Keratinocyte (primary cell): ENCODE results near the gene RHOF. TPM values are rescaled to one million over a fixed set of nuclear protein-coding genes. Genes with fewer than 3 reads are reported as not detected.
"Not testable (repeated sequence)": the region's sequence is repeated elsewhere in the genome, so short reads cannot be mapped to it uniquely, and the experiment has no call there.

ENCODE experiments used
- DNase-seq: peaks from one replicate; pipeline ENCODE4 v3.0.0-alpha.2; 2011; ENCODE audit warnings: low read depth, missing footprints, low spot score
- FAIRE-seq: peaks from 2 replicates; lab custom pipeline; 2011; peaks lifted over from hg19 to GRCh38; lab: Jason Lieb, UNC
- H2AFZ ChIP-seq: 2 replicates; pipeline ENCODE4 v1.6.0; 2012; ENCODE audit warnings: low read length, control low read depth, inconsistent platforms; ENCODE audit not compliant: control insufficient read depth
- H3K27ac ChIP-seq: 2 replicates; pipeline ENCODE4 v1.5.1; 2011; ENCODE audit warnings: low read length; ENCODE audit not compliant: control insufficient read depth, insufficient read depth
- H3K27me3 ChIP-seq: 3 replicates; pipeline ENCODE4 v1.6.0; 2011; ENCODE audit warnings: low read length; ENCODE audit not compliant: control insufficient read depth, insufficient read depth; ENCODE audit errors: extremely low read depth
- H3K36me3 ChIP-seq, 2 experiments: 2 replicates in 1 of 2; 3 replicates in 1 of 2; pipeline ENCODE4 v1.5.1; 2011; ENCODE audit warnings: low read length in 2 of 2, mild to moderate bottlenecking in 1 of 2; ENCODE audit not compliant: control insufficient read depth in 2 of 2, insufficient read depth in 2 of 2; ENCODE audit errors: extremely low read depth in 1 of 2
- H3K4me1 ChIP-seq: 3 replicates; pipeline ENCODE4 v1.5.1; 2011; ENCODE audit warnings: low read length; ENCODE audit not compliant: control insufficient read depth, insufficient read depth; ENCODE audit errors: extremely low read depth
- H3K4me2 ChIP-seq: 3 replicates; pipeline ENCODE4 v1.6.0; 2011; ENCODE audit warnings: low read depth, low read length; ENCODE audit not compliant: control insufficient read depth, insufficient read depth; ENCODE audit errors: extremely low read depth
- H3K4me3 ChIP-seq, 3 experiments: fragments of 200-600 bp in 1 of 3; sonication (generic) in 1 of 3; 2 replicates in 2 of 3; 3 replicates in 1 of 3; pipeline ENCODE4 v1.5.1; 2011 to 2016; ENCODE audit warnings: low read length in 3 of 3, mild to moderate bottlenecking in 3 of 3, control low read depth in 2 of 3, inconsistent platforms in 1 of 3, low read depth in 1 of 3, mixed read lengths in 1 of 3, mixed run types in 1 of 3, moderate library complexity in 1 of 3; ENCODE audit not compliant: control insufficient read depth in 2 of 3, insufficient read depth in 2 of 3; ENCODE audit errors: extremely low read depth in 1 of 3
- H3K79me2 ChIP-seq: 2 replicates; pipeline ENCODE4 v1.6.0; 2012; ENCODE audit warnings: low read length; ENCODE audit not compliant: control insufficient read depth, insufficient read depth
- H3K9ac ChIP-seq: 3 replicates; pipeline ENCODE4 v1.6.0; 2011; ENCODE audit warnings: low read length; ENCODE audit not compliant: control insufficient read depth, insufficient read depth; ENCODE audit errors: extremely low read depth
- H3K9me1 ChIP-seq: 3 replicates; pipeline ENCODE4 v1.6.0; 2011; ENCODE audit warnings: low read length; ENCODE audit not compliant: control insufficient read depth, insufficient read depth; ENCODE audit errors: extremely low read depth
- H3K9me3 ChIP-seq: 2 replicates; pipeline ENCODE4 v1.5.1; 2012; ENCODE audit warnings: low read depth, low read length; ENCODE audit not compliant: control insufficient read depth
- H4K20me1 ChIP-seq: 3 replicates; pipeline ENCODE4 v1.6.0; 2011; ENCODE audit warnings: low read length; ENCODE audit not compliant: control insufficient read depth, insufficient read depth; ENCODE audit errors: extremely low read depth
- CTCF ChIP-seq, 3 experiments: IDR thresholded peaks in 1 of 3; conservative IDR thresholded peaks in 1 of 3; optimal IDR thresholded peaks in 1 of 3; 2 replicates in 2 of 3; 3 replicates in 1 of 3; pipeline versions ENCODE3 to v1.5.1; 2011; ENCODE audit warnings: low read length in 3 of 3, mild to moderate bottlenecking in 3 of 3, moderate library complexity in 2 of 3, control low read depth in 1 of 3, inconsistent platforms in 1 of 3; ENCODE audit not compliant: insufficient read depth in 2 of 3; ENCODE audit errors: extremely low read depth in 1 of 3
- EZH2 ChIP-seq: IDR thresholded peaks from one replicate; pipeline ENCODE4 v1.6.1; 2012; ENCODE audit warnings: inconsistent platforms, mild to moderate bottlenecking, low read length, moderate library complexity
- dilution Hi-C: fragments of 300-500 bp; cut with MboI; formaldehyde crosslinking; loops from one replicate; pipeline ENCODE4 v1.7.0; 2020; ENCODE audit warnings: low sequenced_read_pairs; ENCODE audit not compliant: extremely low pct_ligation_motif_present
- polyA plus RNA-seq, 5 experiments: library from polyadenylated mRNA; depleted of rRNA in 3 of 5; stranded (reverse) in 3 of 5; stranded (forward) in 1 of 5; unstranded in 1 of 5; fragments of >200 nt; gene quantifications; 1 replicate in 1 of 5; 2 replicates in 3 of 5; 3 replicates in 1 of 5; pipeline versions ENCODE4 v1.2.1 to v1.2.3, GENCODE V29; 2011 to 2012; ENCODE audit warnings: missing spikeins in 2 of 5, low read depth in 1 of 5, low replicate concordance in 1 of 5

The RHOF gene
- polyA plus RNA-seq, 1 donor (not counting 4 experiments of a cell fraction or from before 2014, with no cell fraction given) = 2.8 TPM

GRCh38 chr12:121791671-121792551 is 1.6 kb downstream of the RHOF start:
- Histone ChIP-seq H3K4me1 (peaks cover 24% of the 10 kb centered on the region), H3K79me2 (peaks cover 5% of the 10 kb centered on the region), H3K4me2 (no peak overlapping the region), H3K9me3 (no peaks in the 10 kb centered on the region), H3K9me1 (peaks cover 3% of the 10 kb centered on the region), H3K4me3 (no peak overlapping the region), H3K9ac (no peak overlapping the region), H3K36me3 (peaks cover 5 to 6% of the 10 kb centered on the region in 2 experiments), H4K20me1 (no peaks in the 10 kb centered on the region), H3K27me3 (no peaks in the 10 kb centered on the region), H2AFZ (no peak overlapping the region), H3K27ac (no peak overlapping the region)
- TF ChIP-seq EZH2 = no peak
- no peak for TF ChIP-seq CTCF (optimal IDR thresholded peaks at IDR 0.05 in 1 of 3, IDR thresholded peaks at IDR 0.05 in 1 of 3, conservative IDR thresholded peaks at IDR 0.05 in 1 of 3; ENCODE audit: extremely low read depth in 1 of 3, insufficient read depth in 2 of 3, low read length in 3 of 3)
- dilution Hi-C loops = no loop called here
- no peak for DNase-seq
- FAIRE-seq = no peak

- H3K27me3 ChIP-seq, H3K9me3 ChIP-seq, H4K20me1 ChIP-seq, DNase-seq, H2AFZ ChIP-seq, H3K4me3 ChIP-seq, dilution Hi-C loops, H3K27ac ChIP-seq, H3K79me2 ChIP-seq, H3K9ac ChIP-seq, H3K36me3 ChIP-seq, H3K4me2 ChIP-seq, H3K9me1 ChIP-seq, FAIRE-seq: not testable (repeated sequence)
- peaks cover 22% of the 10 kb centered on the region for H3K4me1 ChIP-seq
Measured at GRCh38 chr12:121790785-121791184, 2.7 kb downstream of the RHOF start.
